NCI-H2171 treated with DMSO at 0.1 percent for 48 hours (cell line): ENCODE results near the gene NPAS3.
A peak's percentile ranks its signal among the peaks of the same experiment; 100 is the strongest.

Source experiments
- DNase-seq: peaks from one replicate; lab custom pipeline; 2025; lab: John Stamatoyannopoulos, UW

Gene NPAS3

DNA sequence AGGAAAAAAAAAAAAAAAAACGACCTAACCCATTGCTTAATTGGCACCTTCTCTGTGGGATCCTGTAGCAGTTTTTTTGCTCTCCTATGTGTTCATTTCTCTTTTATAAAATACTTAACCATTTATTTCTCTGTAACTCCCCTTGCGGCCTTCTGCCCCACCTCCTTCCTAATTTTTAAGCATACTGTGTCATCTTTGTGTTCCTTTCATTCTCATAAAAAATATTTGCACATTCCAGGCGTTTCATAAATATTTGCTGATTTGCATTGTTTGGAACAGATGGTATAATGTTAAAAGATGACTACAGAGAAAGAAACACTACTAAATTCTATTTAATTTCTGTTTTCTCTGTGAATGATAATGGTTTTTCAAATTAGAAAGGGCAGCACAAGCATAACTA, 77.9 kb downstream of the NPAS3 start:
- no peak for DNase-seq

DNA sequence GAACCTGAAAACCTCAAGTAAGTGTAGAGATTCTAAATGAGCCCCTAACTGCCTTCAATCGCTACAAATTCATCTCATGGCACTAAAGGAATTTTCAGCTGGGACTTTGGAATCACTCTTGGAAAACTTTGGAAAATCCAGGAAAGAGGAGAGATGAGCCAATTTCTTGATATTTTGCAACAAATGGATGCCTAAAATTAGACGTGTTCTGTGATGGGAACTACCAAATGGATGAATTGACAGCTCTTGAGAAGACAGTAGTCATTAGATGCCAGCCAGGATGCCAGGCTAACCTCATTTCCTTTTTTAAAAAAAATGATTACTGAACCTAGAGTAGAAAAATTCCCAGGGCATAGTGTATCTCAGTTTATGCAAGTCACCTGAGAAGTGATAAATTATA, 78.3 kb downstream of the NPAS3 start:
- DNase-seq, result no peak

- no peak for DNase-seq
These were observed 80.7 kb downstream of the NPAS3 start for GRCh38 chr14:33019346-33019745.

DNA sequence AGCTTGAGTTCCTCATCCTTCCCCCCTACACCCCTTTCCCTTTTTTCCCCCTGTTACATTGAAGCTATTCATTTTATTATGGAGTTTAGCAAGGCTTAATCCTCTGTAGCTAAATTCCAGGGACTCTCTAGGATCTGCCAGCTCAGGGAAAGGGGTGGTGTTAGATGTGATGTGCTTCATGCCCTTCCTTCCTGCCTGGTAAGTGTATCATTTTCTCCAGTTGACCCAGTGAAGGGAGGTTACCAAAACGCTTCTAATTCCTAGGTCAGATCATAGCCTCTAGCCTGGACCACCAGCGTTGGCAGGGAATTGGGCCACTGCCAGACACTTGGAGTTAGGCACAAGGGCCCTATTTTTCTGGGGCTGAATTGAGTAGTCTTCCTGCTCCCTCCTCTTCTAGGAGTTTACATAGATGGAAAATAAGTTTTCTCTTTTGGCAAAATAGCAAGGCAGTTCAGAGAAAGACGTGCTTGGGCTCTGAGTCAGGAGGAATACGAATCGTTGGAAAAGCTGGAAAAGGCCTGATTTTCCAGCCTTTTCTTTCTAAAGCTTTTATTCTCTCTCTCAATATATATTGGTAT, 88.3 kb downstream of the NPAS3 start:
- no peak for DNase-seq

DNA sequence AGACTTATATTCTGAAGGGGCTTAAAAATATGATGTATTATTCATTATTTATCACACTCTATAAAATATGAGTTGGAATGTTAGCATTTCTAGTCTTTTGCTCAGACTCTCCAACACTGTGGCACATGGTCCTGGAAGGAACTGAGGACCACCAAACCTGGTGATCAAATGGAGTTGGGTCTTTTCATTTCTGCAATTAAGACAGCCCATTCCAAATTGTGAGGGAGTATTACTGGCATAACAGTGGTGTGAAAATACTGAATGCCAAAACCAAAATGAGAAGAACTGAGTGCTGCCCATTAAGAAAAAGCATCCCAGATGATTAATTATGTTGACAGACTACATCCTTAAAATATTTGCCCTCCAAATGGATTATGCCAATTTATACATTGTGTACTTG, 90.8 kb downstream of the NPAS3 start:
- DNase-seq, result no peak

DNA sequence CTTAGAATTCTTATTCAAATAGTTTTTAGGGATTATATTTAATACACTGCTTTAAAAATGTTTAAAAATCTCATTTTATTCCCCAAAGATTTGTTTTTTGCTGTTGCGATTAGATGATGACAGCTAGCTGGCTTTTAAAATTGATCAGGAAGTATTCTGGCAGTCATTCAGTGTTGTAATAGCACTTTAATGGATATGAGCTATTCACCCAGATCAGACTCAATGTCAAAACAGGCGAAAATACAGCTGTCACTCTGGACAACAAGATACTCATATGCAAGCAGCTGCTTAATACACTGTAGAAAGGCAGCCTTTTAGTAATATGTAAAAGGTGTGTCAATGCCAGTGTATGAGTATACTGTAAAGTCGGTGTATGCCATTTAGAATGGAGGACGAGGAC, 91.7 kb downstream of the NPAS3 start:
- DNase-seq, result no peak

DNA sequence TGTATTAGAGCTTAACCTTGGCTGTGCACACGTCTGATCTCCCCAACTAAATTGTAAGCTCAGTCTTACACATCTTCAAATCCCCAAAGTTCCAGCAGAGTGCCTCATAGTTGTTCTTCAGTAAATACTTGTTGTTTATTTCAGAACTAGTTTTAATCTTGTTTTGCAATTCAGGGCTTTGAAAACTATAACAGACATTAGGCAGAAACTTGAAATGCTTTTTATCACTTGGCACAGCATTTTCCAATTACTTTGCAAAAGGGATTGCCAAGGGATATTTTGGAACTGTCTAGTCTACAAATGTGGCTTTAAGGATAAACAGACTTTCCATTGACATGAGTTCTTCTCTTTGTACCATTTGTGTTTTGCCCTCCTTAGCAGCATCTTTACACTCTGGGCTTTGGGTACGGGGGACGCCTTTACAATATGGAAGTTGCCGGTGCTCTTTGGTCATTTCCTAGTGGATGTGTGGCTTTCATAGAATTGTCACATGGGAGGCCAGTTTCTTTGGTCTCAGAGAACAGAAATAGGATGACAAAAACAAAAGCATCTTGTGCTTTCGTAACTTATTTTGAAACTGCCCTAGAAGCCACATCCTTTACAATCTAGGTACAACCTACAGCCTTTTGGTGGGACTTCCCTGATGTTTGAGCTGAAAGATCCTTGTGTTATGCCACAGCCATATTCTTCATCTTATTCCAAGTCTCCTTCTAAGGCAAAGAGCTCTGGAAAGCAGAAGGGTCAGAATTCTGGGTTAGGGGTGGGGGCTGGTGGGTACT, 96.9 kb downstream of the NPAS3 start:
- no peak for DNase-seq

GRCh38 chr14:33039311-33039710, 100.6 kb downstream of the NPAS3 start:
- DNase-seq, result no peak

DNA sequence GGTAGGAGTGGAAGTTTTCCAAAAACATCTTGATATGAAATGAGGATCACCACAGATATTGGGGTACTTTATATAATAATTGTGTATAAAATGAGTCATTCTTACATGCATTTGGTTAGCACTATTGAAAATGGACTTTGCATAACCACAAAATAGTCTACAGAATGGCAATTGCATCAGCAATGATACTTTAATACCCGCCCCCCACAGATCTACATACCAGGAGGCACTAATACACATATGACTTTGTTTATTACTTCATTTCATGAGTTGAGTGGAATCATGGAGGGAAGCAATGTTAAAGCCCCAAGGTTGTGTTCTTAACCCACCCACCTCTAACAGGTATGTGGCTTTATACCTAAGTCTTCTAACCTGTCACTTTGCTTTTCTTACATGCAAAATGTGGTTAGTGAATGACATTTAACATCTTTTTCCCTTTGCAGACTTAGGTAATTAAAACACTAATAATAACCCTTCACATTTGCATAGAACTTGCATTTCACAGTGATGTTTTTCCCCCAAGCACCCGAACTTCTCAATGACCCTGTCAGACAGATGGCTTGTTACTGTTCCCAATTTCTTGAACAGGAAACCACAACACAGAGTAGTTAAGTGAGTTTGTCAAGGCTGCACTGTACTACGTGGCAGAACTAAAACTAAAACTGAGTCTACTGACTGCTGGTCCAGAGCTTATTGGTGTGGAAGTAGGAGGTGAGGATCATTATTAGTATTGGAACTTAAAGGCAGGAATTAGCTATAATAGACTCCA, 101.9 kb downstream of the NPAS3 start:
- no peak for DNase-seq

- no peak for DNase-seq
These were observed 103.9 kb downstream of the NPAS3 start for GRCh38 chr14:33042591-33042990.

- no peak for DNase-seq
These were observed 107.1 kb downstream of the NPAS3 start for GRCh38 chr14:33045760-33046159.

DNA sequence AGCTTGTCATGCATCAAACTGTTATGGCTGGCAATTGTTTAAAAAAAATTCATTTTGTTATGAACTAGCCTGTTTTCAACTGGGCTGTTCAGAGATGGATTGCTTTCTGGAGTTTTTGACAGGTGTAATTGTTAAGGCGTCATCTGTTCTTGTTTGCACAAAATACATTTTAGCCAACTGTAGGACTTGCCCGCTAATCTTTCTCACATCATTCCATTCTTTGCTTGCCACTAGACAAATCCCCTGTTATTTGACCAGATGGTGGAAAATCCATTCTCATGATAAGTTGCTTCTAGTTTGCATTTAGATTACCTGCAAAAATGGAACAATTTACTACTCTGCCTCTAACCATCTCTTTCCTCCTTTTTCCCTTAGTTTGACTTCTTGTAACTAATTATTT, 114.3 kb downstream of the NPAS3 start:
- DNase-seq, result peak; percentile 97

- no peak for DNase-seq
These were observed 117.5 kb downstream of the NPAS3 start for GRCh38 chr14:33056213-33056612.

GRCh38 chr14:33057585-33057984, 118.9 kb downstream of the NPAS3 start:
- DNase-seq, result peak; percentile 17

GRCh38 chr14:33061667-33062325, 123.1 kb downstream of the NPAS3 start:
- no peak for DNase-seq

DNA sequence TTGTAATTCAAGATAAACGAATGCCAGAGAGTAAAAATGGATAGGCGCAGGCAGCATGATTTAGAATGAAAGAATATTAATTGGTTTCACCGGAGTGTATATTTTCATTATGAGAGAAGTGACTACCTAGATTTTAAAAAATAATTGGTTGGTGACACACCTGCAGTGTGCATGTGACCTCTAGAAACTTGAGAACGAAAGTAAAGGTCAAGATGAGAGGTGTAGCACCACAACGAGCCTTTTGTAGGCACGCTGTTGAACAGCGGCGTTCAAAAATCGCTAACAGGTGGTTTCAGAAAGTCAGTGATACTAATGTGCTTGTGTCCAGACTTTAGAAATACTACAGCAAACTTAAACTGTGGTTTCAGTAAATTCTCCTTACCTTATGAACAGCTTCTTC, 123.8 kb downstream of the NPAS3 start:
- DNase-seq, result no peak

DNA sequence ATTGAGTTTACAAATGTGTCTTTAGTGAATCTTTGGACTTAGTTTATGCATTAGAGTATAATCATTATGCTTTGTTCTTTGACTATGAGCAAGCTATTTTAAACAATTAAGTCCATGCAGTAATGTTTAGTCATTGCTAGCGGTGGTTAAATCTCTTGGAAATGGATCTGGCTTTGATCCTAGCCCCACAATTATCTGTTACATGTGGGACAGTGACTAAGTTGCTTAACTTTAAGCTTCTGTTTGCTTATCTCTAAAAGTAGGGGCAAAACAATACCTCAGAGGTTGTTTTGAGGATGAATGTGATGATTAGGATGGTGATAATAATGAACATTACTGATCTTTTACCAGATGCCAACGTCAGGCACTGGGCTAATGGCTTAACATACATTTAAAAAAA, 124.2 kb downstream of the NPAS3 start:
- no peak for DNase-seq

GRCh38 chr14:33063521-33063920, 124.8 kb downstream of the NPAS3 start:
- no peak for DNase-seq

DNA sequence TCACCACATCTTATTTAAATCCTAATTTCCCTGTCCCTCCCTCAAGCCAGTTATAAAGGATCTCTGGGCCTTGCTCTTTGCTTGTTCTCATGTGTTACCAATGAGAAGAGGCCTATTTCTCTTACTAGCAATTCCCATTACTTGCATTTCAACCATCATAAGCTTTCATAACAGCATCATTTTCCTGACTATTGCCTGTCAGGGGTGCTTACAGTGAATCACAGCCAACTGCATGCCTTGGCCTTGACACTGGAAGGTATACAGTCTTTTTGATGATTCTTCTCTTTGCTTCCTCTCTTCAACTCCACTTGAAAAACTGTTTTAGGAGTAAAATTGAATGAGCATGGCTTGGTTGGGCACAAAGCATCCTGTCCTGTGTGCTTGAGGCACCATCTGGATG, 127.0 kb downstream of the NPAS3 start:
- DNase-seq, result no peak

- DNase-seq, result no peak
These were observed 129.4 kb downstream of the NPAS3 start for GRCh38 chr14:33068040-33068439.

DNA sequence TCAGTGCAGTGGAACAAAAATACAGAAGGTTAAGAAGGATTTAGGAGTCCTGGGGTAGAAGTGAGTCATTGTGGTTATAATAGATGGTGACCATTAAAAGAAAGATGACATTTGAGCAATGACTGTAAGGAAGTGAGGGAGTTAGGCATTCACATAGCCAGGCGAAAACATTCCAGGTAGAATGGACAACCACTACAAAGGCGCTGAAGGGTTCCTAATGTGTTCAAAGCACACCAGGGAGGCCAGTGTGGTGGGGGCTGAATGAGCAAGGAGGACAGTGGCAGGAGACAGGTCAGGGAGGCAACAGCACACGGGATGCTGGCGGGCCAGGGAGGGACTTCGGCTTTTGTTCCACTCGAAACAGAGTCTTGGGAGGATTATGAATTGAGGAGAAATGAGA, 129.9 kb downstream of the NPAS3 start:
- no peak for DNase-seq

GRCh38 chr14:33070475-33070874, 131.8 kb downstream of the NPAS3 start:
- DNase-seq, result no peak

DNA sequence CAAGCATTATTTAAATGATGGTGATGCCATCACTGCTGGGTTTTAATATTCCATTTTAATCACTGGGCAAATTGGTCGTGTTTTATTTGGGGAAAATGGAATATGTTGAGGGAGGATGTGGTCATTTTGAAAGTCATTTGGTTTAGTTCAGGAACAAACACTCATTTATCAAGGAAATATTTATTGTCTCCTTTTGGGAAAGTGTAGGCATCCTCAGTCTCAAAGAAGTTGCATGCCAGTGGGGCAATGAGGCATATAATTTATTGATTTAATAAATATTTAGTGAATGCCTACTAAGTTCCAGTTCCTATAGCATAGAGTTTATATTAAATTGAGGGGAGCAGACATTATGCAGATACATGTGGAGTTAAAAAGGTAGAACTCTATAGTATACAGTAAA, 134.3 kb downstream of the NPAS3 start:
- no peak for DNase-seq
